Adrenal gland (tissue), 12 donors: ENCODE results near the gene DNASE1L3. TPM values are rescaled to one million over a fixed set of nuclear protein-coding genes. Genes with fewer than 3 reads are reported as not detected.
A peak's percentile ranks its signal among the peaks of the same experiment; 100 is the strongest.

Source experiments
- DNase-seq, 7 donors: peaks; one replicate each; pipeline ENCODE4 v3.0.0-alpha.2; 2019 to 2020
- H3K27ac ChIP-seq, 5 donors: fragments of 200-600 bp; sonication (generic) in 4 of 5; 1 replicate in 3 of 5; 2 replicates in 2 of 5; pipeline versions ENCODE4 v1.5.1 to v1.8.0; 2016 to 2020; ENCODE audit warnings: mild to moderate bottlenecking in 1 of 5
- H3K27me3 ChIP-seq: fragments of 200-600 bp; 2 replicates; pipeline ENCODE4 v1.8.0; 2021
- H3K36me3 ChIP-seq, 2 donors: fragments of 200-600 bp; replicated peaks in 1 of 2; 1 replicate in 1 of 2; 2 replicates in 1 of 2; pipeline versions ENCODE4 v1.5.1 to v1.8.0; 2018 to 2022
- H3K4me1 ChIP-seq, 2 donors: fragments of 200-600 bp; replicated peaks in 1 of 2; 1 replicate in 1 of 2; 2 replicates in 1 of 2; pipeline versions ENCODE4 v1.5.1 to v1.8.0; 2018 to 2021
- H3K4me3 ChIP-seq, 4 donors: fragments of 200-600 bp; sonication (generic) in 3 of 4; one replicate each; pipeline ENCODE4 v1.5.1; 2016 to 2018
- H3K9me3 ChIP-seq, 3 donors: fragments of 200-600 bp; sonication (generic) in 1 of 3; replicated peaks in 1 of 3; 1 replicate in 2 of 3; 2 replicates in 1 of 3; pipeline versions ENCODE4 v1.5.1 to v1.8.0; 2016 to 2021
- CTCF ChIP-seq, 6 experiments: fragments of 450-650 bp in 4 of 6; fragments of 200-600 bp in 2 of 6; sonication (generic) in 1 of 6; IDR thresholded peaks; 1 replicate in 5 of 6; 2 replicates in 1 of 6; pipeline versions ENCODE4 v1.5.1 to v1.8.0; 2016 to 2021; ENCODE audit warnings: antibody characterized with exemption in 6 of 6, mild to moderate bottlenecking in 2 of 6, moderate library complexity in 1 of 6
- POLR2A ChIP-seq, 2 donors: fragments of 450-650 bp; IDR thresholded peaks; one replicate each; pipeline ENCODE4 v1.6.1; 2017; ENCODE audit warnings: antibody characterized with exemption in 2 of 2, mild to moderate bottlenecking in 2 of 2, moderate library complexity in 1 of 2
- WGBS, 4 donors: extraction: QIAGEN DNeasy Blood & Tissue Kit in 2 of 4; methylation state at CpG; one replicate each; pipeline versions ENCODE4 v1.1.5 to v1.1.7; 2013 to 2017; 5-methylcytosine and 5-hydroxymethylcytosine counted together
- intact Hi-C, 2 donors: fragments of 100-400 bp; cut with DNase I; formaldehyde crosslinking; loops; one replicate each; pipeline versions ENCODE4 v1.14.1 to v1.15.0; 2022 to 2023
- polyA plus RNA-seq, 3 donors: library from polyadenylated mRNA; stranded (reverse); fragments of 200-250 nt in 2 of 3; fragments of 350-450 nt in 1 of 3; fragmentation: Illumina TruSeq in 1 of 3; extraction: RNeasy Lipid Tissue Mini Kit (QIAGEN cat#74804) in 1 of 3; gene quantifications; one replicate each; pipeline ENCODE4 v1.2.3, GENCODE V29; 2013 to 2014
- total RNA-seq, 9 donors: library from RNA; depleted of rRNA in 4 of 9; stranded (reverse); fragments of >200 nt in 4 of 9; fragments of 120-200 nt in 1 of 9; fragmentation: NEBNext Ultra II Directional in 1 of 9; extraction: Animal tissue kit (Norgen Biotek cat#: 25700) in 1 of 9; gene quantifications; one replicate each; pipeline versions ENCODE4 v1.1.0 to v1.2.4, GENCODE V29; 2013 to 2023
- donor health status: healthy with polysubstance abuse.
- donor health status: Bipolar disorder and iron deficiency.
- donor health status: DM: yes; HTN: yes; CAD: no.
- donor health status: DM: no; HTN: no; CAD: no.
- donor health status: DM: no; HTN: no; CAD: no.
- donor health status: DM: yes; HTN: yes; CAD: no.

Gene DNASE1L3
- total and polyA plus RNA-seq, 12 donors, result 23.8 to 83.9 (median 55.3) TPM

GRCh38 chr3:58173669-58174398 lies 36.9 kb downstream of the DNASE1L3 start:
- 72 to 89% (median 75%) methylated on average over 9 to 12 of the region's 12 CpGs for WGBS, 4 donors
- intact Hi-C loops, result loop anchor here (5.0 to 10.0 kb wide), 2 partner anchors 167 to 169 kb away; partner anchors contain the start of gene FLNB (in 2 of the 2)
- Histone ChIP-seq H3K4me1 (peaks cover 12 to 28% of the 10 kb centered on the region in 2 donors), H3K27me3 (no peaks in the 10 kb centered on the region), H3K4me3 (no peak overlapping the region), H3K9me3 (no peaks in the 10 kb centered on the region), H3K36me3 (peaks cover 0 to 15% of the 10 kb centered on the region in 2 donors), H3K27ac (no peak overlapping the region)
- peak in 2 of 7 donors; percentile 36 to 40 for DNase-seq
- TF ChIP-seq CTCF (IDR thresholded peaks at IDR 0.05) (peak in 2 of 6 experiments; percentile 14 to 20), POLR2A (IDR thresholded peaks at IDR 0.05) (no peak)

- Histone ChIP-seq H3K4me3 (no peak overlapping the region), H3K4me1 (peaks cover 12 to 27% of the 10 kb centered on the region in 2 donors), H3K27ac (no peak overlapping the region), H3K9me3 (no peaks in the 10 kb centered on the region), H3K36me3 (peaks cover 0 to 15% of the 10 kb centered on the region in 2 donors), H3K27me3 (no peaks in the 10 kb centered on the region)
- WGBS, 4 donors, result 72 to 82% (median 77%) methylated on average over 9 to 14 of the region's 14 CpGs
- DNase-seq, result no peak
- no peak for TF ChIP-seq POLR2A (IDR thresholded peaks at IDR 0.05)
- intact Hi-C loops, result loop anchor here (5.0 to 10.0 kb wide), 2 partner anchors 166 to 168 kb away; partner anchors contain the start of gene FLNB (in 2 of the 2)
Measured at GRCh38 chr3:58173029-58173668, 37.6 kb downstream of the DNASE1L3 start.

- Histone ChIP-seq H3K27me3 (no peaks in the 10 kb centered on the region), H3K27ac (no peak overlapping the region)
- no peak for DNase-seq
Measured at GRCh38 chr3:58171126-58171525, 39.6 kb downstream of the DNASE1L3 start.

GRCh38 chr3:58170376-58170775 lies 40.4 kb downstream of the DNASE1L3 start:
- intact Hi-C loops, result loop anchor here (5.0 to 10.0 kb wide), 2 partner anchors 163 to 166 kb away; partner anchors contain the start of gene FLNB (in 2 of the 2)
- no peak for DNase-seq
- TF ChIP-seq CTCF (IDR thresholded peaks at IDR 0.05), result no peak
- no peak for TF ChIP-seq POLR2A (IDR thresholded peaks at IDR 0.05)
- Histone ChIP-seq H3K27ac (no peak overlapping the region), H3K4me3 (no peak overlapping the region), H3K9me3 (no peaks in the 10 kb centered on the region), H3K4me1 (peaks cover 7 to 12% of the 10 kb centered on the region in 2 donors), H3K36me3 (peaks cover 0 to 21% of the 10 kb centered on the region in 2 donors), H3K27me3 (no peaks in the 10 kb centered on the region)
- 84 to 93% (median 91%) methylated on average over 11 of the region's 11 CpGs for WGBS, 4 donors

More at GRCh38 chr3:58171126-58171525, 39.6 kb downstream of the DNASE1L3 start:
- intact Hi-C loops, result loop anchor here (5.0 to 10.0 kb wide), 2 partner anchors 164 to 166 kb away; partner anchors contain the start of gene FLNB (in 2 of the 2)
- Histone ChIP-seq H3K4me3 (no peak overlapping the region), H3K36me3 (peaks cover 0 to 16% of the 10 kb centered on the region in 2 donors), H3K9me3 (no peaks in the 10 kb centered on the region), H3K4me1 (peaks cover 12 to 18% of the 10 kb centered on the region in 2 donors)
- WGBS, 4 donors, result 93 to 94% (median 94%) methylated on average over 9 of the region's 9 CpGs
- no peak for TF ChIP-seq CTCF (IDR thresholded peaks at IDR 0.05)
- no peak for TF ChIP-seq POLR2A (IDR thresholded peaks at IDR 0.05)
